Colonic mucosa (tissue), 4 donors: Measurements from ENCODE around the gene NME3. TPM values are rescaled to one million over a fixed set of nuclear protein-coding genes. Genes with fewer than 3 reads are reported as not detected.

Experiments
- DNase-seq: peaks from one replicate; pipeline ENCODE4 v3.0.0-alpha.2; 2020
- H3K27ac ChIP-seq: fragments of 200-600 bp; one replicate; pipeline ENCODE4 v1.8.0; 2021
- H3K27me3 ChIP-seq: fragments of 200-600 bp; one replicate; pipeline ENCODE4 v1.8.0; 2021
- H3K36me3 ChIP-seq: fragments of 200-600 bp; one replicate; pipeline ENCODE4 v1.8.0; 2021
- H3K4me1 ChIP-seq: fragments of 200-600 bp; one replicate; pipeline ENCODE4 v1.8.0; 2021; ENCODE audit warnings: mild to moderate bottlenecking
- H3K4me3 ChIP-seq: fragments of 200-600 bp; one replicate; pipeline ENCODE4 v1.8.0; 2021
- H3K9ac ChIP-seq, 2 donors: one replicate each; pipeline ENCODE4 v1.7.0; 2013; ENCODE audit warnings: control low read depth in 2 of 2, low read depth in 2 of 2, low read length in 2 of 2
- H3K9me3 ChIP-seq: fragments of 200-600 bp; one replicate; pipeline ENCODE4 v1.8.0; 2021
- intact Hi-C: fragments of 100-400 bp; cut with DNase I; formaldehyde crosslinking; loops from one replicate; pipeline ENCODE4 v1.14.1; 2022
- total RNA-seq, 2 donors: library from RNA; stranded (reverse); fragmentation: NEBNext Ultra II Directional in 1 of 2; extraction: Animal tissue kit (Norgen Biotek cat#: 25700) in 1 of 2; gene quantifications; one replicate each; pipeline ENCODE4 v1.2.1, GENCODE V29; 2021
- TF ChIP-seq, protein P1 (sequence below): fragments of 200-600 bp; IDR thresholded peaks from one replicate; pipeline ENCODE4 v1.8.0; 2022; ENCODE audit warnings: antibody characterized with exemption, mild to moderate bottlenecking
- donor health status: healthy.
- donor health status: DM: no; HTN: no; CAD: no.
- donor health status: DM: no; HTN: no; CAD: no.

Gene NME3
- total RNA-seq, 2 donors from 2014 or later, result 61.3 to 79.7 TPM

DNA sequence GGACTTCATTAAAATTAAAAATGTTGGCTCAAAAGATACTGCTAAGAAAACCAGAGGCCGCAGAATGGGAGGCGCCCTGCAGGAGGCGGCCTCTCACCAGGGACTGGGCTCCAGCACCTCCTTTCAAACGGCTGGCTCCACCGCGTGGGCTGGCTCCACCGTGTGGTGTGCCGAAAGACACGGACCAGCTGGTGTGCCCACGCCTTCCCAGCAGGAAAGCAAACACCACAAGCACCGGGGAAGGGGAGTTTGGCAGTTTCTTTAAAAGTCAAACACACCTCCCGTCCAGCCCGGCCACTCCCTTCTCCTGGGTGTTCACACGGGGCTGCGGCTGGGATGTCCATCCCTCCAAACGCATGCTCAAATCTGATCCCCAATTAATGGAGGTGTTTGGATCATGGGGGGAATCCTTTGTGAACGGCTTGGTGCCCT, 41.4 kb upstream of the NME3 start:
- peak; percentile 76 for DNase-seq
- H3K9ac ChIP-seq, result no peak overlapping the region
- H3K4me3 ChIP-seq, result no peak overlapping the region
- H3K9me3 ChIP-seq, result no peaks in the 10 kb centered on the region
- H3K36me3 ChIP-seq, result no peaks in the 10 kb centered on the region
- H3K4me1 ChIP-seq, result no peaks in the 10 kb centered on the region
- no peaks in the 10 kb centered on the region for H3K27me3 ChIP-seq
- no peak overlapping the region for H3K27ac ChIP-seq
- intact Hi-C loops, result no loop called here
- TF ChIP-seq, protein P1, sequence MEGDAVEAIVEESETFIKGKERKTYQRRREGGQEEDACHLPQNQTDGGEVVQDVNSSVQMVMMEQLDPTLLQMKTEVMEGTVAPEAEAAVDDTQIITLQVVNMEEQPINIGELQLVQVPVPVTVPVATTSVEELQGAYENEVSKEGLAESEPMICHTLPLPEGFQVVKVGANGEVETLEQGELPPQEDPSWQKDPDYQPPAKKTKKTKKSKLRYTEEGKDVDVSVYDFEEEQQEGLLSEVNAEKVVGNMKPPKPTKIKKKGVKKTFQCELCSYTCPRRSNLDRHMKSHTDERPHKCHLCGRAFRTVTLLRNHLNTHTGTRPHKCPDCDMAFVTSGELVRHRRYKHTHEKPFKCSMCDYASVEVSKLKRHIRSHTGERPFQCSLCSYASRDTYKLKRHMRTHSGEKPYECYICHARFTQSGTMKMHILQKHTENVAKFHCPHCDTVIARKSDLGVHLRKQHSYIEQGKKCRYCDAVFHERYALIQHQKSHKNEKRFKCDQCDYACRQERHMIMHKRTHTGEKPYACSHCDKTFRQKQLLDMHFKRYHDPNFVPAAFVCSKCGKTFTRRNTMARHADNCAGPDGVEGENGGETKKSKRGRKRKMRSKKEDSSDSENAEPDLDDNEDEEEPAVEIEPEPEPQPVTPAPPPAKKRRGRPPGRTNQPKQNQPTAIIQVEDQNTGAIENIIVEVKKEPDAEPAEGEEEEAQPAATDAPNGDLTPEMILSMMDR, result peak; percentile 45

DNA sequence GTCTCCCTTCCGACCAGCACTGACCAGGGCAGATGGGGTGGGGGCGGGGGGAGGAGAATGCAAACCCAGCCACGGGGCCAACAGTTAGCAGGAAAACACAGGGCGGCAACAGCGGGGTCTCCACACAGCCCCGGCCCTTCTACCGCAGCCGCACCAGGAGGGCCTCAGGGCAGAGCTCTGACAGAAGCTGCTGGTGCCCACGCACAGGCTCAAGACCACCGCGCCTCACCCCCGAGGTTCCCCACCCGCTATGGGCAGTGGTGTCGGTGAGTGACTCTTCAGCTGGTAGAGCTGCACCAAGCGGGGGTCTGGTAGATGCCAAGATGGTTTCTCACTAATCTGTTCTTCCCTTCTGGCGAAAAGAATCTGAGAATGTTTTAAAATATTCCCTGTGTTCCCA, 39.2 kb upstream of the NME3 start:
- intact Hi-C loops, result no loop called here
- Histone ChIP-seq H3K4me1 (no peaks in the 10 kb centered on the region), H3K9me3 (no peaks in the 10 kb centered on the region), H3K4me3 (no peak overlapping the region), H3K27ac (no peak overlapping the region), H3K27me3 (no peaks in the 10 kb centered on the region), H3K9ac (no peak overlapping the region), H3K36me3 (no peaks in the 10 kb centered on the region)
- TF ChIP-seq, protein P1, result no peak
- no peak for DNase-seq

DNA sequence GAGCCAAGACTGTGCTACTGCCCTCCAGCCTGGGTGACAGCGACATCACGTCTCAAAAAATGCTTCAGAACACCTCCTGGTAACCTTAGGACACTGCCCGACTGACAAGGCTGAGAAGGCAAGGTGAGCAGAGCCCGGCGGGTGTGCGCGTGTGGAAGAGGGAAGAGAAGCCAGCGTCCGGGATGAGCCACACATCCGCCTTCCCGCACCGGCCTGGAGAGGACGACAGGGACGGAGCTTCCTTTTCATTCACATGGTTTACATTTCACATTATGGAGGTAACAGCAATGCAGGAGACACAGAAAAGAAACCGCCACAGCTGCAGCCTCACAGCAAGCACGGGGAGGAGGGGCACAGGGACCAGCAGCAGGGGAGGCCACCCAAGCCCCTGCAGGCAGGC, 38.8 kb upstream of the NME3 start:
- Histone ChIP-seq H3K9me3 (no peaks in the 10 kb centered on the region), H3K27ac (no peak overlapping the region), H3K36me3 (no peaks in the 10 kb centered on the region), H3K9ac (no peak overlapping the region), H3K4me3 (no peak overlapping the region), H3K4me1 (no peaks in the 10 kb centered on the region), H3K27me3 (no peaks in the 10 kb centered on the region)
- DNase-seq, result no peak
- intact Hi-C loops, result no loop called here
- TF ChIP-seq, protein P1, result no peak

DNA sequence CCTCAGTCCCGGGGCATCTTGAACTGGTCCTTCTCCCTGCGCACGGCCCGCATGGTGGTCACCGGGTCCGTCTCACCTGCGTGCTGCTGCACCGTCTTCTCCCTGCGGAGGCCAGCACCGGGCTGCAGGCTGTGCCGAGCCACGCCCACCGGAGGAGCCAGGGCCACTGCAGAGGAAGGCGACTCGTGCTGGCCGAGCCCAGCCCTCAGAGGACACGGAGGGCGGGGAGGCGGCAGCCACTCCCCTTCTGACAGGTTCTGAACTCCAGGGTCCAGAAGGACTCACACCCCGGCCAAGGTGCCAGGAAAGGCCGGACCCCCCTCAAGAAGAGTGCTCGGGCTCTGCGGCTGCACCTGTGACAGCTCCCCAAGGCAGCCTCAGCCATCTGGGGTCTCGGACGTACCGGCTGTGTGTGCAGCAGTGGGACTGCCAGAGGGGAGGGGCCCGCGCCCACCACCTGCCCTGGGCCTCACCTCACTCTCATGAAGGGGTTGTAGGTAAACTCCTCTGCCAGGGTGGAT, 38.0 kb upstream of the NME3 start:
- DNase-seq, result peak; percentile 40
- Histone ChIP-seq H3K36me3 (no peaks in the 10 kb centered on the region), H3K4me1 (no peaks in the 10 kb centered on the region), H3K27me3 (no peaks in the 10 kb centered on the region), H3K27ac (no peak overlapping the region), H3K9ac (no peak overlapping the region), H3K9me3 (no peaks in the 10 kb centered on the region), H3K4me3 (no peak overlapping the region)
- TF ChIP-seq, protein P1, result no peak
- intact Hi-C loops, result loop anchor here (10.0 kb wide), 1 partner anchor 55 kb away; no protein-coding TSS in a partner anchor

DNA sequence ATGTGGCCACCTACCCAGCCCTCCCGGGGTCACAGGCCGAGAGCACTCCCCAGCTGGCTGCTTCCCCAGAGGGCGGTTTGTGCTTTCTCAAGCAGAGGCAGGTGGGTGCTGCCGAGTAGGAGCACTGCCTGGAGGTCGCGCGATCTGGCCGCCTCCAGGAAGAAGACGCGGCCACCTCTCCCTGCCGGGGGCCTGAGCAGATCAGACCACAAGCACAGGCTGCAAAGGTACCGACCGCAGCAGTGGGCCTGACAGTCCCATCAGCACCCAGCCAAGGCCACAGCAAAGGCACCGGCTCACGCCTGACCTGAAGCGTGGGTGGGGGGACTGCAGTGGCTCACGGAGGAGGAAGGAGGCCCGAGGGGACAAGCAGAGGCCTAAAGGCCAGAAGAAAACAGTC, 37.3 kb upstream of the NME3 start:
- Histone ChIP-seq H3K4me1 (no peaks in the 10 kb centered on the region), H3K4me3 (no peak overlapping the region), H3K36me3 (no peaks in the 10 kb centered on the region), H3K9me3 (no peaks in the 10 kb centered on the region), H3K27me3 (no peaks in the 10 kb centered on the region), H3K9ac (no peak overlapping the region), H3K27ac (no peak overlapping the region)
- no peak for DNase-seq
- TF ChIP-seq, protein P1, result no peak
- intact Hi-C loops, result loop anchor here (10.0 kb wide), 1 partner anchor 56 kb away; no protein-coding TSS in a partner anchor
